ENCODE results near the gene CCN2. TPM values are rescaled to one million over a fixed set of nuclear protein-coding genes. Genes with fewer than 3 reads are reported as not detected.

CCN2 gene
- total RNA-seq, 1 experiment from 2014 or later: 44.1 TPM

DNA sequence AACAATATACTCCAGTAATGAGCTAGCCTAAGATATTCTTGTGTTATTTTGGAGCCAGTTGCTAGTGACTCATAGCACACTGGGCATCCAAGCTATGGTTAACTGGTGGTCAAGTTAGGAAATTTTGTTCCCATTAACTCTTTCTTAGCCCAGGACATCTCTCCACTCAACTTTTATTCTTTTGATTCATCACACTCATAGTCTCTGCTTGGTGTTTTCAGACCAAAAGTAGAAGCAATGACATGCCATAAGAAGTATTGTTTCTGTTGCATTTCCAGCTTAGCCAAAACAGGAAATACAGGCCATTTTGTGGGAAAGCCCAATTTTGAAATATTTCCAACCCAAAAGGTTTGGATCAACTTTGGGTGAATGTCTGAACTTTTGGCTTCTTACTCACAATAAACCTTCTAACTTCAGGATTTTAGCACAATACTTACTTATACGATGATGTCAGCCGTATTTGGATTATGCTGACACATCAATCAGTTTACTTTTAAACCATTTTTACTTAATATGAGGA lies 31.6 kb upstream of the CCN2 start:
- Histone ChIP-seq H2BK12ac (ENCODE audit: insufficient read length, low read depth, low read length) (no peak overlapping the region), H2BK20ac (ENCODE audit: low read depth, low read length, poor library complexity, severe bottlenecking) (no peak overlapping the region), H3K4ac (ENCODE audit: low read depth, low read length) (no peak overlapping the region), H3K4me2 (ENCODE audit: insufficient read depth, insufficient read length, low read length) (no peak overlapping the region), H2AK5ac (ENCODE audit: insufficient read length, low read length) (no peak overlapping the region), H3K27me3 (ENCODE audit: insufficient read depth, low read length) (no peaks in the 10 kb centered on the region), H2BK5ac (ENCODE audit: insufficient read length, low read length) (no peak overlapping the region), H4K5ac (ENCODE audit: insufficient read length, low read depth, low read length) (no peak overlapping the region), H3K79me1 (ENCODE audit: insufficient read depth, low read depth, low read length, poor library complexity, severe bottlenecking) (no peaks in the 10 kb centered on the region), H4K20me1 (ENCODE audit: control insufficient read depth, insufficient read depth, insufficient read length) (no peaks in the 10 kb centered on the region), H3K79me2 (ENCODE audit: insufficient read depth, low read length) (no peaks in the 10 kb centered on the region), H3K18ac (ENCODE audit: insufficient read length, low read depth, low read length) (no peak overlapping the region), H3K23ac (ENCODE audit: insufficient read length, low read depth, low read length) (no peak overlapping the region), H2BK15ac (ENCODE audit: low read depth, low read length) (no peak overlapping the region), H3K9me3 (ENCODE audit: control insufficient read depth, low read depth, low read length) (no peaks in the 10 kb centered on the region), H3T11ph (ENCODE audit: low read length) (no peak overlapping the region), H2AFZ (ENCODE audit: low read length) (no peak overlapping the region), H3K56ac (ENCODE audit: insufficient read length, low read depth, low read length) (no peak overlapping the region), H3K27ac (ENCODE audit: insufficient read length, low read depth, low read length) (no peak overlapping the region), H4K91ac (ENCODE audit: insufficient read length, low read depth, low read length) (no peak overlapping the region), H3K4me1 (ENCODE audit: insufficient read depth, low read length) (no peaks in the 10 kb centered on the region), H3K23me2 (ENCODE audit: insufficient read length, low read depth, low read length, poor library complexity, severe bottlenecking) (no peaks in the 10 kb centered on the region), H2BK120ac (ENCODE audit: low read depth, low read length, poor library complexity, severe bottlenecking) (no peak overlapping the region), H3K14ac (ENCODE audit: insufficient read depth, low read length) (no peak overlapping the region), H4K8ac (replicated peaks; ENCODE audit: insufficient read length, low read depth, low read length) (no peak overlapping the region), H3K9ac (ENCODE audit: extremely low read depth, insufficient read length, low read length) (no peak overlapping the region)
- H3K9me3 Mint-ChIP-seq: no peaks in the 10 kb centered on the region
- TF ChIP-seq CTCF (conservative IDR thresholded peaks at IDR 0.05): no peak
- no peaks in the 10 kb centered on the region for H3K27me3 Mint-ChIP-seq (ENCODE audit: low read depth)
- no peak overlapping the region for H3K4me3 Mint-ChIP-seq
- H3K36me3 Mint-ChIP-seq (ENCODE audit: insufficient read depth in 1 of 3, low read depth in 3 of 3): peaks cover 0 to 2% (median 0%) of the 10 kb centered on the region in 3 experiments; a peak in 1 of 7 replicates
- WGBS (ENCODE audit: extremely low coverage, insufficient read length, low lambda C conversion rate): no CpG with 5 or more reads among the region's 2 CpGs
- H3K4me1 Mint-ChIP-seq: 0 out of 4 replicates have a peak, but pooled peaks cover 0 to 4% of the 10 kb centered on the region in 2 experiments
- H3K27ac Mint-ChIP-seq: no peak overlapping the region
- no peak for DNase-seq

All from H9 (cell line).